Neutrophil (primary cell): ENCODE measurements around the gene PREB.
A peak's percentile ranks its signal among the peaks of the same experiment; 100 is the strongest.
"Not testable (repeated sequence)": the region's sequence is repeated elsewhere in the genome, so short reads cannot be mapped to it uniquely, and the experiment has no call there.

ENCODE experiments used
- H3K27ac ChIP-seq: fragments of 200-600 bp; sonication (generic); 2 replicates; pipeline ENCODE4 v1.5.1; 2016; ENCODE audit warnings: mild to moderate bottlenecking, moderate library complexity
- H3K27me3 ChIP-seq: fragments of 200-600 bp; sonication (generic); 2 replicates; pipeline ENCODE4 v1.6.0; 2016; ENCODE audit warnings: mild to moderate bottlenecking
- H3K36me3 ChIP-seq: fragments of 200-600 bp; sonication (generic); 2 replicates; pipeline ENCODE4 v1.5.1; 2017
- H3K4me1 ChIP-seq, 2 experiments: fragments of 200-600 bp in 1 of 2; sonication (generic) in 1 of 2; 1 replicate in 1 of 2; 2 replicates in 1 of 2; pipeline versions ENCODE4 v1.5.1 to v1.6.1; 2013 to 2016; ENCODE audit warnings: low read depth in 1 of 2, low read length in 1 of 2, mild to moderate bottlenecking in 1 of 2, moderate library complexity in 1 of 2; ENCODE audit not compliant: control insufficient read depth in 1 of 2, insufficient read depth in 1 of 2
- H3K4me3 ChIP-seq, 2 experiments: fragments of 200-600 bp in 1 of 2; sonication (generic) in 1 of 2; 1 replicate in 1 of 2; 2 replicates in 1 of 2; pipeline ENCODE4 v1.5.1; 2013 to 2016; ENCODE audit warnings: low read depth in 1 of 2, low read length in 1 of 2, mild to moderate bottlenecking in 1 of 2, moderate library complexity in 1 of 2
- H3K9me3 ChIP-seq: fragments of 200-600 bp; sonication (generic); 2 replicates; pipeline ENCODE4 v1.5.1; 2016
- CTCF ChIP-seq: fragments of 200-600 bp; sonication (generic); IDR thresholded peaks from 2 replicates; pipeline ENCODE4 v1.5.1; 2016; ENCODE audit warnings: antibody characterized with exemption

PREB gene

GRCh38 chr2:27123302-27124150 is 10.9 kb downstream of the PREB start, which contains the start of gene ABHD1:
Gene ABHD1 (plus strand): TSS chr2:27123815. CDS start chr2:27123949, 134 bp downstream.
- Histone ChIP-seq H3K9me3 (no peaks in the 10 kb centered on the region), H3K36me3 (peaks cover 5% of the 10 kb centered on the region), H3K4me3 (peak within 1 kb of the TSS; percentile 70 to 85), H3K4me1 (peaks cover 28 to 31% of the 10 kb centered on the region in 2 experiments), H3K27ac (peak within 1 kb of the TSS; percentile 87), H3K27me3 (peaks cover 26% of the 10 kb centered on the region)
- TF ChIP-seq CTCF, result no peak

GRCh38 chr2:27122791-27123190 is 11.6 kb downstream of the PREB start:
- Histone ChIP-seq H3K27me3 (peaks cover 33% of the 10 kb centered on the region), H3K4me1 (peaks cover 30 to 34% of the 10 kb centered on the region in 2 experiments), H3K4me3 (peak overlapping the region; percentile 70 to 85), H3K9me3 (no peaks in the 10 kb centered on the region), H3K36me3 (no peaks in the 10 kb centered on the region), H3K27ac (peak overlapping the region; percentile 87)
- TF ChIP-seq CTCF, result no peak

GRCh38 chr2:27121906-27122305 is 12.5 kb downstream of the PREB start:
- Histone ChIP-seq H3K4me1 (peaks cover 30 to 34% of the 10 kb centered on the region in 2 experiments), H3K27ac (peak overlapping the region; percentile 87), H3K27me3 (peaks cover 42% of the 10 kb centered on the region)

DNA sequence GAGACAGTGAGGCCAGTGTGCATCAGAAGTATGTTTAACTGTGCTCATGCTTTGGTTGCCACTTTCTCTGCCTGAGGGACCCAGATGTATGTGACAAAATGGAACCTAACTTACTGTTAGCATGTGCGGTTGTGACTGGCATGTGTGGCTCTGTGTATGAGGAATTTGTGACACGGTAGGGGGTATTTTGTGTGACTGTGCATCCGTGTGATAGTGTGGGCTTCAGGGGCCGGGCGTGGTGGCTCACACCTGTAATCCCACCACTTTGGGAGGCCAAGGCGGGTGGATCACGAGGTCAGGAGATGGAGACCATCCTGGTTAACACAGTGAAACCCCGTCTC is 15.1 kb downstream of the PREB start:
- Histone ChIP-seq H3K4me1 (peaks cover 30 to 34% of the 10 kb centered on the region in 2 experiments), H3K27me3 (peaks cover 46% of the 10 kb centered on the region)
- not testable (repeated sequence) for H3K4me3 ChIP-seq, H3K27ac ChIP-seq, H3K9me3 ChIP-seq, H3K36me3 ChIP-seq

More at GRCh38 chr2:27121906-27122305, 12.5 kb downstream of the PREB start:
- TF ChIP-seq CTCF, result no peak
- Histone ChIP-seq H3K4me3 (no peak overlapping the region), H3K36me3 (no peaks in the 10 kb centered on the region), H3K9me3 (no peaks in the 10 kb centered on the region)

DNA sequence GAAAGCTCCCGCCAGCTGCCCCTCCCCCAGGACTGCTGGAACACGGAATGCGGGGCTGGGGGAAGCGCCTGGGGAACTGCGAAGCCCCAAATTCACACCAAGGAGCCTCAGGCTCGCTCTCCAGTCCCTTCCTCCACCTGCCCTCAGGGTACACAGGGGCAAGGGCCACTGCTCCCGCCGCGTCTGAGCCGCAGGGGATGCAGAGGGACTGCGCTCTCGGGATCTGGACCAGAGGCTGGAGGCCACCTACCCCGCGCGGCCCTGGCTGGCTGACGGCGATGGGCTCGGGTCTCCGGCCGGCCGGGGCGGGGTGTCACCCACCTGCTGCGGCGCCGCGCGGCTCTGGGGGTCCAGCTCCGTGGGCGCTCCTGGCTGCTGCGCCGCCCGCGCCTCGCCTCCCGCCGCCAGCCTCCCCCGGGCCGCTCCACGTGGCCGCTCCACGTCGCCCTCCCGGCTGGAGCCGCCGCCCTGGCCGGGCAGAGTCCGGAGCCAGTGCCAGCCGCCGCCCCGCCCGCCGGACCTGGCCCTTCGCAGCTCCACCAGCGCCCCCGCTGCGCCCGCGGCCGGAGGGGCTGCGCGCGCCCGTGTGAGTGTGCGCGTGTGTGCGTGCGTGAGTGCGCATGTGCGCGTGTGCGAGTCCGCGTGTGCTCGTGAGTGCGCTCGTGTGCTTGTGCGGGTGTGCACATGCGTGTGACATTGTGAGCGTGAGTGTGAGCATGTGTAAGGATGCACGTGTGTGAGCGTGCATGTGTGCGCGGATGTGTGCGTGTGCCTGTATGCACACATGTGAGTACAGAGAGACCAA is 15.7 kb downstream of the PREB start, which contains the start of gene CGREF1:
CGREF1 (minus strand) TSS at position 604 of the 805 bp plus-strand sequence. CDS start 14,762 bp downstream, outside the sequence.
- Histone ChIP-seq H3K4me1 (peaks cover 26 to 30% of the 10 kb centered on the region in 2 experiments), H3K27ac (no peak within 1 kb of the TSS), H3K4me3 (no peak within 1 kb of the TSS), H3K9me3 (no peaks in the 10 kb centered on the region), H3K36me3 (no peaks in the 10 kb centered on the region), H3K27me3 (peaks cover 46% of the 10 kb centered on the region)
- no peak for TF ChIP-seq CTCF
